ENCODE data around the gene KRT33A.

KRT33A gene

GRCh38 chr17:41340934-41341861 is 9.4 kb downstream of the KRT33A start:
- H3K9me3 Mint-ChIP-seq = peaks cover 6% of the 10 kb centered on the region
- H3K4me3 Mint-ChIP-seq = peak overlapping the region; percentile 66
- H3K4me1 Mint-ChIP-seq = peaks cover 66% of the 10 kb centered on the region
- peak overlapping the region; percentile 69 for H3K27ac Mint-ChIP-seq
- no peaks in the 10 kb centered on the region for H3K27me3 Mint-ChIP-seq
- peaks cover 8% of the 10 kb centered on the region for H3K36me3 Mint-ChIP-seq

DNA sequence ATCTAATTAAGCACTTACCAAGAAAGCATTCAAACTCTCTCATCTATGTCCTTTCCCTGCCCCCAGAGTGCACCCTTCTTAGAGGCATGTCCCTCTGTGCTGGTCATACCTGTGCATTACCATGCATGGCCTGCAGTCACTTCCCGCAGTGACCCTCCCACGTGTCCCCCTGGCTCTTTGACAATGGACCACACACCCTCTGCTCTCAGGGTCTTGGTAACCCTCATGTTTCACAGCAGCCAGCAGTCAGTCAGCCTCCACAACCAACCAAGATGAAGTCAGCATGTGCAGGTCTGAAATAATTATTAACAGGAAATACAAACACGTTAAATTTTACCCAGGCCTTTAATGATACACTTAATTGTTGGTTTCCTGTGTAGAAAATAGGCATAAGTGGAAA is 10.1 kb downstream of the KRT33A start:
- peaks cover 73% of the 10 kb centered on the region for H3K4me1 Mint-ChIP-seq
- peaks cover 6% of the 10 kb centered on the region for H3K9me3 Mint-ChIP-seq
- peak overlapping the region; percentile 66 for H3K4me3 Mint-ChIP-seq
- H3K27me3 Mint-ChIP-seq = no peaks in the 10 kb centered on the region
- H3K36me3 Mint-ChIP-seq = peaks cover 8% of the 10 kb centered on the region
- H3K27ac Mint-ChIP-seq = peak overlapping the region; percentile 7

DNA sequence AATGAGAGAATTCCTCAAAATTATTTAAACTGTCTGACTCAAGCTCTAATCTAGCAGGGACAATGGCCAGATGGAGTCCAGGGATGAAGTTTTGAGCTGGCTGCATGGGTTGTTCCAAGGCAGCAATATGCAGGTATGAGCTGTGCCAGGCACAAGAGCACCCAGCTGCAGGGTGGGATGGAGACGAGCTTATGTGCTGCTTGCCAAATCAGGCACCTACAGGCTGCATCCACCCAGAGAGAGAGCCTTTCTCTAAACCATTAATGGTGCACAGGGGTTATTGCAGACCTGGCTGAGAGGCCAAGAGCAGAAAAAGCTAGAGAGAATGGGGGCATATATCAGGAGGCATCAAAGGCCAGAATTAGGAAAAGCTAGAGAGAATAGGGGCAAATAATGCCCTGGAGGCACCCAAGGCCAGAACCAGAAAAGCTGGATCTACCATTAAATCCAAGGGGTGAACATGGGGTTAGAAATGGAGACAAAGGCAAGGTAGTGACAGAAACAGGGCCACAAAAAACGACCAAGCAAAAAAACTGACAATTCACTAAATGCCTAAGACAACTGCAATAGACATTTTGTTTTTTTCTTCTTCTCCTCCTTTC is 11.0 kb downstream of the KRT33A start:
- Mint-ChIP-seq H3K36me3 (peaks cover 8% of the 10 kb centered on the region), H3K27ac (peak overlapping the region; percentile 48), H3K27me3 (no peaks in the 10 kb centered on the region), H3K4me3 (peak overlapping the region; percentile 66), H3K4me1 (peaks cover 81% of the 10 kb centered on the region), H3K9me3 (peaks cover 6% of the 10 kb centered on the region)

DNA sequence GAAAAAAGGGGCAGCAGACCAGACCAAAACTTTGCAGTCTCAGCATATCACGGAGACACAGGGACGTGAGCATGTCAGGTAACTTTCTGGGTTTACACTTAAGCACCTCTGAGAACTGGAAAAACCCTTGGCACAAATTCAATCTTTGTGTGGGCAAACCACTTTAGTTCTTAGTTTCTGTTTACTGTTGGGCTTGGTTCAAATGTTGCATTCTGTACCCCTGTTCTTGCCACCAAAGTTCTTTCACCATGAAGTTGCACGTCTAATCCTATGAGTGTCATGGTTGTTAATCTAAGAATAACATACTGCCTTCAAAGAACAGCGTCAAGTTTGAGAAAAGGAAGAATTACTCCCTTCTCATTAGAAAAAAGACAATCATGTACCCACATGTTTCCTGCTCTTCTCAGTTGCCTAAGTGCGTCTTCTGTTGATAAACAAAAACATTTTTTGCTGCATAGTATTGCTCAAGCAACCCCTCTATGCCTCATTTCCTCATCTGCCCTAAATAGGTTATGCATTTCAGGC is 11.6 kb downstream of the KRT33A start:
- peaks cover 6% of the 10 kb centered on the region for H3K9me3 Mint-ChIP-seq
- peak overlapping the region; percentile 53 for H3K4me3 Mint-ChIP-seq

DNA sequence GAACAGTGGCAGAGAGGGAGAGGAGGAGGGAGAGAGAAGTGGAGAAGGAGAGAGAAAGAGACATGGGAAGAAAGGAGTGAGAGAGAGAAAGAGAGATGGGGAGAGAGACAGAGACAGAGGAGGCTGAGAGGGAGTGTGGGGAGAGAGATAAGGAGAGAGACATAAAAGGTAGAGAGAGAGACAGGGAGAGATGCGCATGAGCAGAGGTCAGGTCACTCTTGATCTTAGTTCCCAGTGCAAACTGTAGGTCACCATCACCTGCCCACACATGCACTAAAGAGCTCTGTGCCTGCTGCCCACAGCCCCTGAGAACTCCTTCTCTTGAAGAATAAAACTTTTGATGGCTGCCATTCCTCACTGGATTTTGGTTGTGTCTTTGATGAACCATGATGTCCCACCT is 14.9 kb downstream of the KRT33A start:
- no peak overlapping the region for H3K4me3 Mint-ChIP-seq
- no peaks in the 10 kb centered on the region for H3K9me3 Mint-ChIP-seq
- peaks cover 71% of the 10 kb centered on the region for H3K4me1 Mint-ChIP-seq
- no peaks in the 10 kb centered on the region for H3K27me3 Mint-ChIP-seq
- peak overlapping the region; percentile 59 for H3K27ac Mint-ChIP-seq
- no peaks in the 10 kb centered on the region for H3K36me3 Mint-ChIP-seq

More for the DNA sequence above, 11.6 kb downstream of the KRT33A start:
- H3K27ac Mint-ChIP-seq = peak overlapping the region; percentile 20
- peaks cover 87% of the 10 kb centered on the region for H3K4me1 Mint-ChIP-seq
- peaks cover 8% of the 10 kb centered on the region for H3K36me3 Mint-ChIP-seq
- no peaks in the 10 kb centered on the region for H3K27me3 Mint-ChIP-seq

- Mint-ChIP-seq H3K27me3 (no peaks in the 10 kb centered on the region), H3K9me3 (no peaks in the 10 kb centered on the region), H3K27ac (no peak overlapping the region), H3K4me1 (peaks cover 62% of the 10 kb centered on the region), H3K36me3 (no peaks in the 10 kb centered on the region), H3K4me3 (no peak overlapping the region)
Observed at GRCh38 chr17:41334385-41335305, 16.0 kb downstream of the KRT33A start.

- Mint-ChIP-seq H3K27ac (peak overlapping the region; percentile 36), H3K27me3 (no peaks in the 10 kb centered on the region), H3K9me3 (no peaks in the 10 kb centered on the region), H3K4me3 (no peak overlapping the region), H3K4me1 (peaks cover 59% of the 10 kb centered on the region), H3K36me3 (no peaks in the 10 kb centered on the region)
Observed at GRCh38 chr17:41333836-41334235, 16.8 kb downstream of the KRT33A start.

GRCh38 chr17:41333098-41333497 is 17.5 kb downstream of the KRT33A start:
- Mint-ChIP-seq H3K36me3 (no peaks in the 10 kb centered on the region), H3K4me1 (peaks cover 59% of the 10 kb centered on the region), H3K27ac (peak overlapping the region; percentile 84), H3K9me3 (no peaks in the 10 kb centered on the region), H3K4me3 (no peak overlapping the region), H3K27me3 (no peaks in the 10 kb centered on the region)

GRCh38 chr17:41332239-41332638 is 18.4 kb downstream of the KRT33A start:
- peaks cover 56% of the 10 kb centered on the region for H3K4me1 Mint-ChIP-seq
- H3K4me3 Mint-ChIP-seq = no peak overlapping the region
- no peaks in the 10 kb centered on the region for H3K27me3 Mint-ChIP-seq
- H3K9me3 Mint-ChIP-seq = no peaks in the 10 kb centered on the region
- H3K27ac Mint-ChIP-seq = no peak overlapping the region
- no peaks in the 10 kb centered on the region for H3K36me3 Mint-ChIP-seq

GRCh38 chr17:41331606-41332005 is 19.0 kb downstream of the KRT33A start:
- no peak overlapping the region for H3K4me3 Mint-ChIP-seq
- H3K27ac Mint-ChIP-seq = no peak overlapping the region
- peaks cover 62% of the 10 kb centered on the region for H3K4me1 Mint-ChIP-seq
- H3K36me3 Mint-ChIP-seq = no peaks in the 10 kb centered on the region
- H3K9me3 Mint-ChIP-seq = no peaks in the 10 kb centered on the region
- H3K27me3 Mint-ChIP-seq = no peaks in the 10 kb centered on the region

GRCh38 chr17:41329279-41329948 is 21.2 kb downstream of the KRT33A start:
- H3K27ac Mint-ChIP-seq = no peak overlapping the region
- H3K9me3 Mint-ChIP-seq = no peaks in the 10 kb centered on the region
- no peak overlapping the region for H3K4me3 Mint-ChIP-seq
- H3K4me1 Mint-ChIP-seq = peaks cover 57% of the 10 kb centered on the region
- no peaks in the 10 kb centered on the region for H3K27me3 Mint-ChIP-seq
- no peaks in the 10 kb centered on the region for H3K36me3 Mint-ChIP-seq

GRCh38 chr17:41328207-41328606 is 22.4 kb downstream of the KRT33A start:
- Mint-ChIP-seq H3K27ac (no peak overlapping the region), H3K4me1 (peaks cover 57% of the 10 kb centered on the region), H3K9me3 (no peaks in the 10 kb centered on the region), H3K36me3 (no peaks in the 10 kb centered on the region), H3K4me3 (no peak overlapping the region), H3K27me3 (no peaks in the 10 kb centered on the region)

GRCh38 chr17:41327411-41328120 is 23.1 kb downstream of the KRT33A start:
- Mint-ChIP-seq H3K27ac (no peak overlapping the region), H3K4me3 (no peak overlapping the region), H3K4me1 (peaks cover 60% of the 10 kb centered on the region), H3K27me3 (no peaks in the 10 kb centered on the region), H3K9me3 (no peaks in the 10 kb centered on the region), H3K36me3 (no peaks in the 10 kb centered on the region)

Measured in activated naive CD4-positive, alpha-beta T cell treated with anti-CD3 and anti-CD28 coated beads, Interleukin-2, amount 50 U/mL, for 24 hours (primary cell).